ENCODE results near the gene PEF1. TPM values are rescaled to one million over a fixed set of nuclear protein-coding genes. Genes with fewer than 3 reads are reported as not detected.
"Not testable (repeated sequence)": the region's sequence is repeated elsewhere in the genome, so short reads cannot be mapped to it uniquely, and the experiment has no call there.

PEF1 gene
- total RNA-seq, 1 donor from 2014 or later, result 31.1 TPM

GRCh38 chr1:31596737-31597097 lies 48.0 kb downstream of the PEF1 start:
- ATAC-seq (ENCODE audit: poor library complexity) (no peak), DNase-seq (no peak)
- intact Hi-C loops (cut with DNase I), result no loop called here

- ATAC-seq (ENCODE audit: poor library complexity) (no peak), DNase-seq (no peak)
- intact Hi-C loops (cut with DNase I), result loop anchor here (2.0 kb wide), 1 partner anchor 31 kb away; no protein-coding TSS in a partner anchor
These were observed 48.6 kb downstream of the PEF1 start for GRCh38 chr1:31595836-31596736.

- intact Hi-C loops (cut with DNase I), result loop anchor here (2.0 kb wide), 1 partner anchor 29 kb away; no protein-coding TSS in a partner anchor
- DNase-seq (peak; percentile 77), ATAC-seq (ENCODE audit: poor library complexity) (peak; percentile 82)
These were observed 50.7 kb downstream of the PEF1 start for GRCh38 chr1:31593770-31594632.

- intact Hi-C loops (cut with DNase I), result no loop called here
- ATAC-seq (ENCODE audit: poor library complexity) (no peak), DNase-seq (no peak)
These were observed 51.5 kb downstream of the PEF1 start for GRCh38 chr1:31593136-31593665.

- ATAC-seq (ENCODE audit: poor library complexity), result no peak
- intact Hi-C loops (cut with DNase I), result no loop called here
- no peak for DNase-seq
These were observed 52.5 kb downstream of the PEF1 start for GRCh38 chr1:31592132-31592531.

- ATAC-seq (ENCODE audit: poor library complexity) (no peak), DNase-seq (no peak)
- intact Hi-C loops (cut with DNase I), result no loop called here
These were observed 53.1 kb downstream of the PEF1 start for GRCh38 chr1:31591425-31592093.

- intact Hi-C loops (cut with DNase I), result no loop called here
- peak; percentile 73 for DNase-seq
- peak; percentile 20 for ATAC-seq (ENCODE audit: poor library complexity)
These were observed 55.7 kb downstream of the PEF1 start for GRCh38 chr1:31588751-31589515.

GRCh38 chr1:31587720-31588423 lies 56.8 kb downstream of the PEF1 start:
- ATAC-seq (ENCODE audit: poor library complexity) (peak; percentile 50), DNase-seq (peak; percentile 81)
- intact Hi-C loops (cut with DNase I), result no loop called here

GRCh38 chr1:31587328-31587699 lies 57.4 kb downstream of the PEF1 start:
- intact Hi-C loops (cut with DNase I); ATAC-seq (ENCODE audit: poor library complexity); DNase-seq: not testable (repeated sequence)

GRCh38 chr1:31586376-31587327 lies 58.0 kb downstream of the PEF1 start:
- intact Hi-C loops (cut with DNase I), result no loop called here
- ATAC-seq (ENCODE audit: poor library complexity) (no peak), DNase-seq (no peak)

GRCh38 chr1:31585736-31586365 lies 58.8 kb downstream of the PEF1 start:
- intact Hi-C loops (cut with DNase I), result no loop called here
- DNase-seq (no peak), ATAC-seq (ENCODE audit: poor library complexity) (no peak)

GRCh38 chr1:31584869-31585735 lies 59.6 kb downstream of the PEF1 start:
- ATAC-seq (ENCODE audit: poor library complexity), result no peak
- intact Hi-C loops (cut with DNase I), result no loop called here
- no peak for DNase-seq

- ATAC-seq (ENCODE audit: poor library complexity) (peak; percentile 61), DNase-seq (peak; percentile 88)
- intact Hi-C loops (cut with DNase I), result no loop called here
These were observed 60.4 kb downstream of the PEF1 start for GRCh38 chr1:31583995-31584868.

Measured in Right ventricle myocardium superior (tissue), 1 donor.